ENCODE measurements around the gene PCDHA9. TPM values are rescaled to one million over a fixed set of nuclear protein-coding genes. Genes with fewer than 3 reads are reported as not detected.
"Not testable (repeated sequence)": the region's sequence is repeated elsewhere in the genome, so short reads cannot be mapped to it uniquely, and the experiment has no call there.

The PCDHA9 gene
- total RNA-seq, 1 donor = under 0.01 TPM

DNA sequence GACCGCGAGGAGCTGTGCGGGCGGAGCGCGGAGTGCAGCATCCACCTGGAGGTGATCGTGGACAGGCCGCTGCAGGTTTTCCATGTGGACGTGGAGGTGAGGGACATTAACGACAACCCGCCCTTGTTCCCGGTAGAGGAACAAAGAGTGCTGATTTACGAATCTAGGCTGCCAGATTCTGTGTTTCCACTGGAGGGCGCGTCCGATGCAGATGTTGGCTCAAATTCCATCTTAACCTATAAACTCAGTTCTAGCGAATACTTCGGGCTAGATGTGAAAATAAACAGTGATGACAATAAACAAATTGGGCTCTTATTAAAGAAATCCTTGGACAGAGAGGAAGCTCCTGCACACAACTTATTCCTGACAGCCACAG, 19.8 kb upstream of the PCDHA9 start:
- DNase-seq (ENCODE audit: low read depth) = no peak
- TF ChIP-seq, protein P1, sequence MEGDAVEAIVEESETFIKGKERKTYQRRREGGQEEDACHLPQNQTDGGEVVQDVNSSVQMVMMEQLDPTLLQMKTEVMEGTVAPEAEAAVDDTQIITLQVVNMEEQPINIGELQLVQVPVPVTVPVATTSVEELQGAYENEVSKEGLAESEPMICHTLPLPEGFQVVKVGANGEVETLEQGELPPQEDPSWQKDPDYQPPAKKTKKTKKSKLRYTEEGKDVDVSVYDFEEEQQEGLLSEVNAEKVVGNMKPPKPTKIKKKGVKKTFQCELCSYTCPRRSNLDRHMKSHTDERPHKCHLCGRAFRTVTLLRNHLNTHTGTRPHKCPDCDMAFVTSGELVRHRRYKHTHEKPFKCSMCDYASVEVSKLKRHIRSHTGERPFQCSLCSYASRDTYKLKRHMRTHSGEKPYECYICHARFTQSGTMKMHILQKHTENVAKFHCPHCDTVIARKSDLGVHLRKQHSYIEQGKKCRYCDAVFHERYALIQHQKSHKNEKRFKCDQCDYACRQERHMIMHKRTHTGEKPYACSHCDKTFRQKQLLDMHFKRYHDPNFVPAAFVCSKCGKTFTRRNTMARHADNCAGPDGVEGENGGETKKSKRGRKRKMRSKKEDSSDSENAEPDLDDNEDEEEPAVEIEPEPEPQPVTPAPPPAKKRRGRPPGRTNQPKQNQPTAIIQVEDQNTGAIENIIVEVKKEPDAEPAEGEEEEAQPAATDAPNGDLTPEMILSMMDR (IDR thresholded peaks at IDR 0.05; ENCODE audit: insufficient read depth, low read depth, low read length) = no peak
- no peak overlapping the region for H3K4me3 ChIP-seq (ENCODE audit: low read depth, low read length)

DNA sequence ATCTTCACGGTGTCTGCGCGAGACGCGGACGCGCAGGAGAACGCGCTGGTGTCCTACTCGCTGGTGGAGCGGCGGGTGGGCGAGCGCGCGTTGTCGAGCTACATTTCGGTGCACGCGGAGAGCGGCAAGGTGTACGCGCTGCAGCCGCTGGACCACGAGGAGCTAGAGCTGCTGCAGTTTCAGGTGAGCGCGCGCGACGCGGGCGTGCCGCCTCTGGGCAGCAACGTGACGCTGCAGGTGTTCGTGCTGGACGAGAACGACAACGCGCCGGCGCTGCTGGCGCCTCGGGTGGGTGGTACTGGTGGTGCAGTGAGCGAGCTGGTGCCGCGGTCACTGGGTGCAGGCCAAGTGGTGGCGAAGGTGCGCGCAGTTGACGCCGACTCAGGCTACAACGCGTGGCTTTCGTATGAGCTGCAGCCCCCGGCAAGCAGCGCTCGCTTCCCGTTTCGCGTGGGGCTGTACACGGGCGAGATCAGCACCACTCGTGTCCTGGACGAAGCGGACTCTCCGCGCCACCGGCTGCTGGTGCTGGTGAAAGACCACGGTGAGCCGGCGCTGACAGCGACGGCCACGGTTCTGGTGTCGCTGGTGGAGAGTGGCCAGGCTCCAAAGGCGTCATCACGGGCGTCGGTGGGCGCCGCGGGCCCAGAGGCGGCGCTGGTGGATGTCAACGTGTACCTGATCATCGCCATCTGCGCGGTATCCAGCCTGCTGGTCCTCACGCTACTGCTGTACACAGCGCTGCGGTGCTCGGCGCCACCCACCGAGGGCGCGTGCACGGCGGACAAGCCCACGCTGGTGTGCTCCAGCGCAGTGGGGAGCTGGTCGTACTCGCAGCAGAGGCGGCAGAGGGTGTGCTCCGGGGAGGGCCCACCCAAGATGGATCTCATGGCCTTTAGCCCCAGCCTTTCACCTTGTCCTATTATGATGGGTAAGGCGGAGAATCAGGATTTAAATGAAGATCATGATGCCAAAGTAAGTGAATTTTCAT, 18.4 kb upstream of the PCDHA9 start:
- not testable (repeated sequence) for H3K4me3 ChIP-seq (ENCODE audit: low read depth, low read length); DNase-seq (ENCODE audit: low read depth)

DNA sequence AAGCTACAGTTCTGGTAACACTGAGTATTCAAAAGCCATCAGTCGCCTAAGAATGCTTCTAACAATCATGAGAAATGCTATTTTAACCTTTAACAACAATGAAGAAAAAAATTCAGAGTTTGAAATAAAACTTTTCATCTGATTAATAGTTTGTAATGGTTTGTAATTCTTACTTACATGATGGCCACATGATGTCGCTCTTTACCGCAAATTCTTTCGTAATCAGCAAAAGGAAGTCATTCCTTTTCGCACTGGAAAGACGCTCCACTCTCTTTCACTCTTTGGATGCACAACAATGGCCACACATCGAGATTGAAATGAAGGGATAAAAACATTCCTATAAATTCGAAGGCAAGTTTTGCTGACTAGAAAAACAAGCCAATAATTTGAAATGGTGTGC, 14.2 kb upstream of the PCDHA9 start, which contains the start of gene PCDHA7:
Gene PCDHA7 (plus strand): TSS at position 277 of the 400 bp plus-strand sequence. CDS start 115 bp downstream, at position 392.
- peak; percentile 18 for DNase-seq (ENCODE audit: low read depth)
- H3K4me3 ChIP-seq (ENCODE audit: low read depth, low read length) = peak within 1 kb of the TSS; percentile 33
- TF ChIP-seq, protein P1 (IDR thresholded peaks at IDR 0.05; ENCODE audit: insufficient read depth, low read depth, low read length) = no peak

DNA sequence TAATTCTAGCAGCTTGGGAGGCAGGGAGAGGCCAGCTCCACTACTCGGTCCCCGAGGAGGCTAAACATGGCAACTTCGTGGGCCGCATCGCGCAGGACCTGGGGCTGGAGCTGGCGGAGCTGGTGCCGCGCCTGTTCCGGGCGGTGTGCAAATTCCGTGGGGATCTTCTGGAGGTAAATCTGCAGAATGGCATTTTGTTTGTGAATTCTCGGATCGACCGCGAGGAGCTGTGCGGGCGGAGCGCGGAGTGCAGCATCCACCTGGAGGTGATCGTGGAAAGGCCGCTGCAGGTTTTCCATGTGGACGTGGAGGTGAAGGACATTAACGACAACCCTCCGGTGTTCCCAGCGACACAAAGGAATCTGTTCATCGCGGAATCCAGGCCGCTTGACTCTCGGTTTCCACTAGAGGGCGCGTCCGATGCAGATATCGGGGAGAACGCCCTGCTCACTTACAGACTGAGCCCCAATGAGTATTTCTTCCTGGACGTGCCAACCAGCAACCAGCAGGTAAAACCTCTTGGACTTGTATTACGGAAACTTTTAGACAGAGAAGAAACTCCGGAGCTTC, 13.7 kb upstream of the PCDHA9 start:
- peak overlapping the region; percentile 33 for H3K4me3 ChIP-seq (ENCODE audit: low read depth, low read length)
- not testable (repeated sequence) for DNase-seq (ENCODE audit: low read depth)

DNA sequence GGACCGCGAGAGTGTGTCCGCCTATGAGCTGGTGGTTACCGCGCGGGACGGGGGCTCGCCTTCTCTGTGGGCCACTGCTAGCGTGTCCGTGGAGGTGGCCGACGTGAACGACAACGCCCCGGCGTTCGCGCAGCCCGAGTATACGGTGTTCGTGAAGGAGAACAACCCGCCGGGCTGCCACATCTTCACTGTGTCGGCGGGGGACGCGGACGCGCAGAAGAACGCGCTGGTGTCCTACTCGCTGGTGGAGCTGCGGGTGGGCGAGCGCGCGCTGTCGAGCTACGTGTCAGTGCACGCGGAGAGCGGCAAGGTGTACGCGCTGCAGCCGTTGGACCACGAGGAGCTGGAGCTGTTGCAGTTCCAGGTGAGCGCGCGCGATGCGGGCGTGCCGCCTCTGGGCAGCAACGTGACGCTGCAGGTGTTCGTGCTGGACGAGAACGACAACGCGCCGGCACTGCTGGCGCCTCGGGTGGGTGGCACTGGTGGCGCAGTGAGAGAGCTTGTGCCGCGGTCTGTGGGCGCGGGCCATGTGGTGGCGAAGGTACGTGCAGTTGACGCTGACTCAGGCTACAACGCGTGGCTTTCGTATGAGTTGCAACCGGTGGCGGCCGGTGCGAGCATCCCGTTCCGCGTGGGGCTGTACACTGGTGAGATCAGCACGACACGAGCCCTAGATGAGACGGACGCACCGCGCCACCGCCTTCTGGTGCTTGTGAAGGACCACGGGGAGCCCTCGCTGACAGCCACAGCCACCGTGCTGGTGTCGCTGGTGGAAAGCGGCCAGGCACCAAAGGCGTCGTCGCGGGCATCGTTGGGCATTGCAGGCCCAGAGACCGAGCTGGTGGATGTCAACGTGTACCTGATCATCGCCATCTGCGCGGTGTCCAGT, 12.3 kb upstream of the PCDHA9 start:
- TF ChIP-seq, protein P1 (IDR thresholded peaks at IDR 0.05; ENCODE audit: insufficient read depth, low read depth, low read length) = no peak
- DNase-seq (ENCODE audit: low read depth) = no peak
- H3K4me3 ChIP-seq (ENCODE audit: low read depth, low read length) = no peak overlapping the region

DNA sequence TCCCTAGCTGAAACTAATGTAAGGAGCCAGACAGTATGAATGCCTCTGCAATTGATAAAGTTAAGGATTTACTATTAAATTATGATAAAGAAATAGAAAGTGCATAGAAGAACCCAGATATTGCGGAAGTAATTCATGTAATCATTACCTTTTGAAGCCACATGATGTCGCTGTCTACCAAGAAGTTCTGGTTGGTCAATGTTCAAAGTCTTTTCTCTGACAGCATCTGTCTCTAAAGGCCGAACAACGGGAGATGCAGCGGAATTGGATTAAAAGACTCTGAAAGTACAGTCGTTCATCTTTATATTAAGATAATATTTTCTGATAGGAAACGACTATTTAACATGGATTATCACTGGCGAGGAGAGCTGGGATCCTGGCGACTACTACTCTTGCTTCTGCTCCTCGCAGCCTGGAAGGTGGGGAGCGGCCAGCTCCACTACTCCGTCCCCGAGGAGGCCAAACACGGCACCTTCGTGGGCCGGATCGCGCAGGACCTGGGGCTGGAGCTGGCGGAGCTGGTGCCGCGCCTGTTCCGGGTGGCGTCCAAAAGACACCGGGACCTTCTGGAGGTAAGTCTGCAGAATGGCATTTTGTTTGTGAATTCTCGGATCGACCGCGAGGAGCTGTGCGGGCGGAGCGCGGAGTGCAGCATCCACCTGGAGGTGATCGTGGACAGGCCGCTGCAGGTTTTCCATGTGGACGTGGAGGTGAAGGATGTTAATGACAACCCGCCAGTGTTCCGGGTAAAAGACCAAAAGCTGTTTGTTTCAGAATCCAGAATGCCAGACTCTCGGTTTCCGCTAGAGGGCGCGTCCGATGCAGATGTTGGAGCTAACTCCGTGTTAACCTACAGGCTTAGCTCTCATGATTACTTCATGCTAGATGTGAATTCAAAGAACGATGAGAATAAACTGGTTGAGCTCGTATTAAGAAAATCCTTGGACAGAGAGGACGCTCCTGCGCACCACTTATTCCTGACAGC, 6.9 kb upstream of the PCDHA9 start, which contains the start of gene PCDHA8:
Gene PCDHA8 (plus strand): TSS at position 210 of the 985 bp plus-strand sequence. CDS start 135 bp downstream, at position 345.
- no peak for DNase-seq (ENCODE audit: low read depth)
- no peak within 1 kb of the TSS for H3K4me3 ChIP-seq (ENCODE audit: low read depth, low read length)
- TF ChIP-seq, protein P1 (IDR thresholded peaks at IDR 0.05; ENCODE audit: insufficient read depth, low read depth, low read length) = peak; percentile 35

All from fibroblast of villous mesenchyme (primary cell).